ENCODE results near the gene SYNE2.

The SYNE2 gene

GRCh38 chr14:64217308-64217707, 364.5 kb downstream of the SYNE2 start:
- Histone ChIP-seq H3K27ac (ENCODE audit: low read length) (no peak overlapping the region), H3K36me3 (ENCODE audit: insufficient read depth, low read depth, low read length) (peaks cover 100% of the 10 kb centered on the region), H3K9me3 (ENCODE audit: insufficient read depth, low read depth, low read length) (no peaks in the 10 kb centered on the region), H3K27me3 (ENCODE audit: insufficient read depth, low read length) (no peaks in the 10 kb centered on the region), H3K9ac (ENCODE audit: low read depth, low read length) (no peak overlapping the region), H3K4me3 (ENCODE audit: low read length) (no peak overlapping the region), H3K4me1 (ENCODE audit: insufficient read depth, low read length) (no peaks in the 10 kb centered on the region)

- Histone ChIP-seq H3K4me1 (ENCODE audit: insufficient read depth, low read length) (no peaks in the 10 kb centered on the region), H3K36me3 (ENCODE audit: insufficient read depth, low read depth, low read length) (peaks cover 98% of the 10 kb centered on the region), H3K4me3 (ENCODE audit: low read length) (no peak overlapping the region), H3K9me3 (ENCODE audit: insufficient read depth, low read depth, low read length) (no peaks in the 10 kb centered on the region), H3K27ac (ENCODE audit: low read length) (no peak overlapping the region), H3K9ac (ENCODE audit: low read depth, low read length) (no peak overlapping the region), H3K27me3 (ENCODE audit: insufficient read depth, low read length) (no peaks in the 10 kb centered on the region)
These were observed 365.0 kb downstream of the SYNE2 start for GRCh38 chr14:64217834-64218233.

DNA sequence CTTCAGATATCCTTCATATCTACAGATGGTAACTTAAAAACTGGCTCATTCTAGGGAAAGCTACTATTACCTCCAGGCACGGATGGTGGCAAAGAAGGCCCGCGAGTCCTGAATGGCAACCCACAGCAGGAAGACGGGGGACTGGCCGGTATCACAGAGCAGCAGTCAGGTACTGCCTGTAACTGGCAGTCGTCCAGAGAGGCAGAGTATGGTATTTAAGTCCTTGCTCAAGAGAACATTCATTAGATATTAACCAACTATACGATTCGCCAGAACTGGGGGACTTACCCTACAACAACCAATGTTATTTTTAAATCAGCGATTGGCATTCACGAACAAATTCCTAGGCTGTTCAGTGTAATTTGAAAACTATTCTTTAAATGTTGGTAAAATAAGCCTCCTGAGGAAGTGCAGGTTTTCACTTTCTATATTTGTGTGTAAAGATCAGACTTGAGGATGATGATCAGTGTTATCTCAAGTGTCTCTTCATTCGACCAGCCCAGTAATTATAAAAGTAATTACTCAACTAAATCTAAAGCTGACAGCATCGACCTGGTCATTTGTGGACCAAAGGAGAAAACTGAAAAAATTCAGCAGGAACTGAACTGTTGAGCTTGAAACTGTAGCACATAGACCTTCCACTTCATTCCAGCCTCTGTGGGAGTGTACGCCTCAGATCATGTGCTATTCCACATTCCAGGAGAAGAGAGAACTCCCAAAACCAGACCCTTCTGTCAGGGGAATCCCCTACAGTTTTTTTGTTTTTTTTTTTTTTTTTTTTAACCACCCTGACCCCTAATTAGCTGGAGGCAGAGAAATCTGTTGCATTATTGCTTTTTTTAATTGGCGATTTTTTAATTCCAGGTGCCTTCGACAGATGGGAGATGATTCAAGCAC, 365.8 kb downstream of the SYNE2 start:
- H3K9ac ChIP-seq (ENCODE audit: low read depth, low read length): no peak overlapping the region
- no peaks in the 10 kb centered on the region for H3K27me3 ChIP-seq (ENCODE audit: insufficient read depth, low read length)
- no peak overlapping the region for H3K4me3 ChIP-seq (ENCODE audit: low read length)
- H3K4me1 ChIP-seq (ENCODE audit: insufficient read depth, low read length): no peaks in the 10 kb centered on the region
- H3K36me3 ChIP-seq (ENCODE audit: insufficient read depth, low read depth, low read length): peaks cover 98% of the 10 kb centered on the region
- no peak overlapping the region for H3K27ac ChIP-seq (ENCODE audit: low read length)
- no peaks in the 10 kb centered on the region for H3K9me3 ChIP-seq (ENCODE audit: insufficient read depth, low read depth, low read length)

DNA sequence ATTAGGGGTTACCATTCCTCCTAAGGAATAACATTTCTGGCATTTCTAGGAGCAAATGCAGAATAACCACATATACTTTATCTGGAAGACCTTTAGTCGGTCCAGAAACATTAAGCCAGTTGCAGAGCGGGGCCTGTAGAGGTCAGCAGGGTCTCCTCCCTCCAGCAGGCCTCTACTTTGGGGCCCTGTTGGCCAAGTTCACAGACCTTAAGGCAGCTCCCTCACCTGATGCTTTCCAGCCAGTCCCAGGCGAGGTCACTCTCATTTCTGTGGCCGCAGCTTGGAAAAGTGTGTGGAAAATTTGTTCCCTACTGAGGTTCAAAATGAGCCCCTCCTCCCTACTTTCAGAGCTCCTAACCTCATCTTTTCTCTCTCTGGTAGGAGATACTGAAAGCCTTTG, 367.3 kb downstream of the SYNE2 start:
- peaks cover 98% of the 10 kb centered on the region for H3K36me3 ChIP-seq (ENCODE audit: insufficient read depth, low read depth, low read length)
- no peak overlapping the region for H3K9ac ChIP-seq (ENCODE audit: low read depth, low read length)
- H3K4me3 ChIP-seq (ENCODE audit: low read length): no peak overlapping the region

DNA sequence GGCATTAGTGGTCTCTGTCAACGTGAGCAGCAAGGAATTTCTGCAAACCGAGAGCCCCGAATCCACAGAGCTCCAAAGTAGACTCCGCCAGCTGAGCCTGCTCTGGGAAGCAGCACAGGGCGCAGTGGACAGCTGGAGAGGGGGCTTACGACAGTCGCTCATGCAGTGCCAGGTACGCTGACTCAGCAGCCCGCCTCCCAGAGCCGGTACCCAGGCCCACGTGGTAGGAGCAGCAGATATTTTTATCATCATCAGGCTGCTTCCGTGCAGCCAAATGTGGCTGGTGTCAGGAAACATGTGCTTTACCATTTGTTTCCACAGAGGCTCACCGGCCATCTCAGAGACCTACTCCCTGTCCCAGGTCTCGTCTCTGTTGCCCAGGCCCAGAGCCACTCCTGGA, 367.7 kb downstream of the SYNE2 start:
- H3K9ac ChIP-seq (ENCODE audit: low read depth, low read length): no peak overlapping the region
- H3K27ac ChIP-seq (ENCODE audit: low read length): no peak overlapping the region
- H3K27me3 ChIP-seq (ENCODE audit: insufficient read depth, low read length): no peaks in the 10 kb centered on the region
- H3K4me3 ChIP-seq (ENCODE audit: low read length): no peak overlapping the region
- H3K4me1 ChIP-seq (ENCODE audit: insufficient read depth, low read length): no peaks in the 10 kb centered on the region
- no peaks in the 10 kb centered on the region for H3K9me3 ChIP-seq (ENCODE audit: insufficient read depth, low read depth, low read length)
- H3K36me3 ChIP-seq (ENCODE audit: insufficient read depth, low read depth, low read length): peaks cover 98% of the 10 kb centered on the region

More for the DNA sequence above, 367.3 kb downstream of the SYNE2 start:
- Histone ChIP-seq H3K27me3 (ENCODE audit: insufficient read depth, low read length) (no peaks in the 10 kb centered on the region), H3K4me1 (ENCODE audit: insufficient read depth, low read length) (no peaks in the 10 kb centered on the region), H3K9me3 (ENCODE audit: insufficient read depth, low read depth, low read length) (no peaks in the 10 kb centered on the region), H3K27ac (ENCODE audit: low read length) (no peak overlapping the region)

- no peak overlapping the region for H3K27ac ChIP-seq (ENCODE audit: low read length)
- no peaks in the 10 kb centered on the region for H3K27me3 ChIP-seq (ENCODE audit: insufficient read depth, low read length)
- no peak overlapping the region for H3K9ac ChIP-seq (ENCODE audit: low read depth, low read length)
- no peaks in the 10 kb centered on the region for H3K4me1 ChIP-seq (ENCODE audit: insufficient read depth, low read length)
- H3K4me3 ChIP-seq (ENCODE audit: low read length): no peak overlapping the region
- H3K36me3 ChIP-seq (ENCODE audit: insufficient read depth, low read depth, low read length): peaks cover 97% of the 10 kb centered on the region
- H3K9me3 ChIP-seq (ENCODE audit: insufficient read depth, low read depth, low read length): no peaks in the 10 kb centered on the region
These were observed 368.7 kb downstream of the SYNE2 start for GRCh38 chr14:64221391-64222003.

GRCh38 chr14:64225151-64225757, 372.4 kb downstream of the SYNE2 start:
- Histone ChIP-seq H3K27me3 (ENCODE audit: insufficient read depth, low read length) (no peaks in the 10 kb centered on the region), H3K9ac (ENCODE audit: low read depth, low read length) (no peak overlapping the region), H3K36me3 (ENCODE audit: insufficient read depth, low read depth, low read length) (peaks cover 89% of the 10 kb centered on the region), H3K9me3 (ENCODE audit: insufficient read depth, low read depth, low read length) (no peaks in the 10 kb centered on the region), H3K4me1 (ENCODE audit: insufficient read depth, low read length) (no peaks in the 10 kb centered on the region), H3K27ac (ENCODE audit: low read length) (no peak overlapping the region), H3K4me3 (ENCODE audit: low read length) (no peak overlapping the region)

GRCh38 chr14:64227856-64228255, 375.1 kb downstream of the SYNE2 start:
- no peaks in the 10 kb centered on the region for H3K27me3 ChIP-seq (ENCODE audit: insufficient read depth, low read length)
- H3K4me1 ChIP-seq (ENCODE audit: insufficient read depth, low read length): no peaks in the 10 kb centered on the region
- no peak overlapping the region for H3K27ac ChIP-seq (ENCODE audit: low read length)
- peaks cover 72% of the 10 kb centered on the region for H3K36me3 ChIP-seq (ENCODE audit: insufficient read depth, low read depth, low read length)
- no peak overlapping the region for H3K9ac ChIP-seq (ENCODE audit: low read depth, low read length)
- no peak overlapping the region for H3K4me3 ChIP-seq (ENCODE audit: low read length)
- no peaks in the 10 kb centered on the region for H3K9me3 ChIP-seq (ENCODE audit: insufficient read depth, low read depth, low read length)

GRCh38 chr14:64229489-64229888, 376.7 kb downstream of the SYNE2 start:
- H3K4me1 ChIP-seq (ENCODE audit: insufficient read depth, low read length): no peaks in the 10 kb centered on the region
- no peak overlapping the region for H3K4me3 ChIP-seq (ENCODE audit: low read length)

GRCh38 chr14:64232095-64232838, 379.5 kb downstream of the SYNE2 start:
- no peaks in the 10 kb centered on the region for H3K9me3 ChIP-seq (ENCODE audit: insufficient read depth, low read depth, low read length)
- H3K9ac ChIP-seq (ENCODE audit: low read depth, low read length): no peak overlapping the region
- H3K4me3 ChIP-seq (ENCODE audit: low read length): no peak overlapping the region
- no peak overlapping the region for H3K27ac ChIP-seq (ENCODE audit: low read length)
- H3K36me3 ChIP-seq (ENCODE audit: insufficient read depth, low read depth, low read length): peaks cover 30% of the 10 kb centered on the region
- no peaks in the 10 kb centered on the region for H3K4me1 ChIP-seq (ENCODE audit: insufficient read depth, low read length)
- no peaks in the 10 kb centered on the region for H3K27me3 ChIP-seq (ENCODE audit: insufficient read depth, low read length)

More at GRCh38 chr14:64229489-64229888, 376.7 kb downstream of the SYNE2 start:
- Histone ChIP-seq H3K36me3 (ENCODE audit: insufficient read depth, low read depth, low read length) (peaks cover 56% of the 10 kb centered on the region), H3K9me3 (ENCODE audit: insufficient read depth, low read depth, low read length) (no peaks in the 10 kb centered on the region), H3K27me3 (ENCODE audit: insufficient read depth, low read length) (no peaks in the 10 kb centered on the region), H3K9ac (ENCODE audit: low read depth, low read length) (no peak overlapping the region), H3K27ac (ENCODE audit: low read length) (no peak overlapping the region)

- Histone ChIP-seq H3K36me3 (ENCODE audit: insufficient read depth, low read depth, low read length) (peaks cover 23% of the 10 kb centered on the region), H3K27ac (ENCODE audit: low read length) (no peak overlapping the region), H3K9ac (ENCODE audit: low read depth, low read length) (no peak overlapping the region), H3K27me3 (ENCODE audit: insufficient read depth, low read length) (no peaks in the 10 kb centered on the region), H3K4me1 (ENCODE audit: insufficient read depth, low read length) (no peaks in the 10 kb centered on the region), H3K9me3 (ENCODE audit: insufficient read depth, low read depth, low read length) (no peaks in the 10 kb centered on the region), H3K4me3 (ENCODE audit: low read length) (no peak overlapping the region)
These were observed 380.1 kb downstream of the SYNE2 start for GRCh38 chr14:64232944-64233343.
